Neural cell (in vitro differentiated cells): ENCODE results near the gene NID2. TPM values are rescaled to one million over a fixed set of nuclear protein-coding genes. Genes with fewer than 3 reads are reported as not detected.

ENCODE experiments used
- H2AFZ ChIP-seq: fragments of 200-600, 300-800 bp; sonication (generic), shearing (Covaris generic); 2 replicates; pipeline ENCODE4 v1.6.0; 2014; ENCODE audit warnings: low read depth, mild to moderate bottlenecking, antibody characterized with exemption, low read length, moderate library complexity
- H3F3A ChIP-seq: fragments of 200-600 bp; shearing (Covaris generic); 2 replicates; pipeline ENCODE4 v1.6.1; 2016; ENCODE audit warnings: mild to moderate bottlenecking, moderate library complexity, mixed read lengths, antibody characterized with exemption, low read length; ENCODE audit not compliant: insufficient read depth, poor library complexity, severe bottlenecking
- H3K27ac ChIP-seq: fragments of 200-600, 300-800 bp; sonication (generic), shearing (Covaris generic); 2 replicates; pipeline ENCODE4 v1.5.1; 2014; ENCODE audit warnings: mild to moderate bottlenecking, low read length, moderate library complexity
- H3K27me3 ChIP-seq: fragments of 300-800, 200-600 bp; sonication (generic), shearing (Covaris generic); 2 replicates; pipeline ENCODE4 v1.6.0; 2014; ENCODE audit warnings: mild to moderate bottlenecking, low read depth, low read length, moderate library complexity; ENCODE audit not compliant: insufficient read depth
- H3K36me3 ChIP-seq: fragments of 300-800, 200-600 bp; sonication (generic), shearing (Covaris generic); 2 replicates; pipeline ENCODE4 v1.5.1; 2014; ENCODE audit warnings: mild to moderate bottlenecking, antibody characterized with exemption, low read length, moderate library complexity; ENCODE audit not compliant: insufficient read depth
- H3K4me2 ChIP-seq: fragments of 300-800, 200-600 bp; sonication (generic), shearing (Covaris generic); 2 replicates; pipeline ENCODE4 v1.6.0; 2014; ENCODE audit warnings: mild to moderate bottlenecking, low read length
- H3K4me3 ChIP-seq: fragments of 300-800, 200-600 bp; sonication (generic), shearing (Covaris generic); 2 replicates; pipeline ENCODE4 v1.5.1; 2014; ENCODE audit warnings: mild to moderate bottlenecking, low read length, moderate library complexity
- H3K79me2 ChIP-seq: fragments of 200-600 bp; shearing (Covaris generic); replicated peaks from 2 replicates; pipeline ENCODE4 v1.6.0; 2014; ENCODE audit warnings: mild to moderate bottlenecking, low read length, moderate library complexity; ENCODE audit not compliant: insufficient read depth
- H3K9ac ChIP-seq: fragments of 300-800, 200-600 bp; sonication (generic), shearing (Covaris generic); 2 replicates; pipeline ENCODE4 v1.6.1; 2016; ENCODE audit warnings: mild to moderate bottlenecking, low read length, mixed read lengths
- H3K9me2 ChIP-seq: fragments of 200-600 bp; shearing (Covaris generic); 2 replicates; pipeline ENCODE4 v1.6.1; 2016; ENCODE audit warnings: mild to moderate bottlenecking, low read length, mixed read lengths; ENCODE audit not compliant: insufficient read depth
- H3K9me3 ChIP-seq: fragments of 200-600, 300-800 bp; sonication (generic), shearing (Covaris generic); 2 replicates; pipeline ENCODE4 v1.6.1; 2016; ENCODE audit warnings: mild to moderate bottlenecking, mixed run types, low read length, moderate library complexity, mixed read lengths
- H4K20me1 ChIP-seq: fragments of 200-600 bp; shearing (Covaris generic); 2 replicates; pipeline ENCODE4 v1.6.1; 2016; ENCODE audit warnings: mild to moderate bottlenecking, mixed run types; ENCODE audit not compliant: insufficient read depth
- EP300 ChIP-seq: fragments of 450-650 bp; conservative IDR thresholded peaks from 2 replicates; pipeline ENCODE4 v1.6.1; 2014; ENCODE audit warnings: antibody characterized with exemption, mild to moderate bottlenecking, moderate library complexity; ENCODE audit not compliant: poor library complexity, severe bottlenecking
- EZH2 ChIP-seq: fragments of 200-600, 300-800 bp; shearing (Covaris generic), sonication (generic); IDR thresholded peaks from 2 replicates; pipeline ENCODE4 v1.6.1; 2014; ENCODE audit warnings: antibody characterized with exemption, low read length, borderline replicate concordance, mild to moderate bottlenecking; ENCODE audit not compliant: insufficient read depth, poor library complexity, severe bottlenecking
- MXI1 ChIP-seq: fragments of 450-650 bp; conservative IDR thresholded peaks from 2 replicates; pipeline ENCODE4 v1.6.1; 2014; ENCODE audit warnings: antibody characterized with exemption, mild to moderate bottlenecking; ENCODE audit not compliant: poor library complexity, severe bottlenecking
- POLR2AphosphoS5 ChIP-seq: IDR thresholded peaks from 2 replicates; pipeline ENCODE4 v1.6.1; 2012
- RAD21 ChIP-seq: fragments of 450-650 bp; conservative IDR thresholded peaks from 2 replicates; pipeline ENCODE4 v1.6.1; 2014; ENCODE audit warnings: antibody characterized with exemption, mild to moderate bottlenecking, moderate library complexity
- REST ChIP-seq: IDR thresholded peaks from 2 replicates; pipeline ENCODE4 v1.6.1; 2012; ENCODE audit warnings: borderline replicate concordance
- SMC3 ChIP-seq: fragments of 450-650 bp; conservative IDR thresholded peaks from 2 replicates; pipeline ENCODE4 v1.6.1; 2014; ENCODE audit warnings: antibody characterized with exemption, mild to moderate bottlenecking, moderate library complexity; ENCODE audit not compliant: poor library complexity
- TAF1 ChIP-seq: IDR thresholded peaks from 2 replicates; pipeline ENCODE4 v1.6.1; 2012; ENCODE audit warnings: low read depth
- polyA plus RNA-seq: library from polyadenylated mRNA; depleted of rRNA; stranded (reverse); fragments of >200 nt; gene quantifications from 2 replicates; pipeline ENCODE4 v1.2.3, GENCODE V29; 2014
- TF ChIP-seq, protein P1 (sequence below): fragments of 450-650 bp; IDR thresholded peaks from 2 replicates; pipeline ENCODE4 v1.5.1; 2014; ENCODE audit warnings: antibody characterized with exemption, mild to moderate bottlenecking, moderate library complexity; ENCODE audit not compliant: poor library complexity, severe bottlenecking

Gene NID2
- polyA plus RNA-seq, 1 donor from 2014 or later = 1.1 TPM

GRCh38 chr14:52013984-52014600 lies 54.8 kb downstream of the NID2 start:
- no peaks in the 10 kb centered on the region for H3K27me3 ChIP-seq
- H3K36me3 ChIP-seq = peaks cover 3% of the 10 kb centered on the region
- H3K9me2 ChIP-seq = no peaks in the 10 kb centered on the region
- no peak overlapping the region for H3K4me2 ChIP-seq
- no peak overlapping the region for H3K4me3 ChIP-seq
- H3K27ac ChIP-seq = no peak overlapping the region
- H3K9ac ChIP-seq = no peak overlapping the region
- H2AFZ ChIP-seq = no peak overlapping the region
- no peaks in the 10 kb centered on the region for H4K20me1 ChIP-seq
- no peaks in the 10 kb centered on the region for H3F3A ChIP-seq
- no peaks in the 10 kb centered on the region for H3K9me3 ChIP-seq
- no peaks in the 10 kb centered on the region for H3K79me2 ChIP-seq
- TF ChIP-seq, protein P1, sequence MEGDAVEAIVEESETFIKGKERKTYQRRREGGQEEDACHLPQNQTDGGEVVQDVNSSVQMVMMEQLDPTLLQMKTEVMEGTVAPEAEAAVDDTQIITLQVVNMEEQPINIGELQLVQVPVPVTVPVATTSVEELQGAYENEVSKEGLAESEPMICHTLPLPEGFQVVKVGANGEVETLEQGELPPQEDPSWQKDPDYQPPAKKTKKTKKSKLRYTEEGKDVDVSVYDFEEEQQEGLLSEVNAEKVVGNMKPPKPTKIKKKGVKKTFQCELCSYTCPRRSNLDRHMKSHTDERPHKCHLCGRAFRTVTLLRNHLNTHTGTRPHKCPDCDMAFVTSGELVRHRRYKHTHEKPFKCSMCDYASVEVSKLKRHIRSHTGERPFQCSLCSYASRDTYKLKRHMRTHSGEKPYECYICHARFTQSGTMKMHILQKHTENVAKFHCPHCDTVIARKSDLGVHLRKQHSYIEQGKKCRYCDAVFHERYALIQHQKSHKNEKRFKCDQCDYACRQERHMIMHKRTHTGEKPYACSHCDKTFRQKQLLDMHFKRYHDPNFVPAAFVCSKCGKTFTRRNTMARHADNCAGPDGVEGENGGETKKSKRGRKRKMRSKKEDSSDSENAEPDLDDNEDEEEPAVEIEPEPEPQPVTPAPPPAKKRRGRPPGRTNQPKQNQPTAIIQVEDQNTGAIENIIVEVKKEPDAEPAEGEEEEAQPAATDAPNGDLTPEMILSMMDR = peak; percentile 17
- TF ChIP-seq POLR2AphosphoS5 = no peak

DNA sequence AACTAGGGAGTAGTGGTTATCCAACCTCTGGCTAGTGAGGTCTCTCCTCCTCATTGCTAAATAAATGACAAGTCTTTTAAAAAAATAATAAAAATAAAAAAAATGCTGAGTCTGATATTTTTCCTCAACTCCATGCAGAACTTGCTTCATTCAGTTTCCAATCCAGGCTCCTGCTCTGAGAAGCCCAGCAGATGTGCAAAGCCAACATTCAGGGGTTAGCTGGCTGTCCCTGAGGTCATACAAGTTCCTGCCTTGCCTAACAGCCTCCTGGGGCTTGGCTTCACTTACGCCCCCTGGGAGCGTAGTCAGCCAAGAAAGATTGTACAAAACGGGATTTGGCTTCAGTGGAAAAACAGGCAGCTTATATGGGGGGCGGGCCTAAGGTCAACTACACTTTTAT lies 56.2 kb downstream of the NID2 start:
- Histone ChIP-seq H3K27ac (no peak overlapping the region), H3K4me2 (no peak overlapping the region), H3K9me3 (no peaks in the 10 kb centered on the region), H3F3A (no peaks in the 10 kb centered on the region), H3K9ac (no peak overlapping the region), H3K9me2 (no peaks in the 10 kb centered on the region), H2AFZ (no peak overlapping the region), H3K27me3 (no peaks in the 10 kb centered on the region), H3K4me3 (no peak overlapping the region), H3K36me3 (peaks cover 8% of the 10 kb centered on the region), H4K20me1 (no peaks in the 10 kb centered on the region), H3K79me2 (no peaks in the 10 kb centered on the region)
- TF ChIP-seq POLR2AphosphoS5 (no peak), RAD21 (no peak), EP300 (no peak), TAF1 (no peak), EZH2 (no peak), SMC3 (no peak), MXI1 (no peak), REST (no peak)
- TF ChIP-seq, protein P1 = no peak
